Sigmoid colon (tissue), 7 donors: ENCODE results near the gene TBCK. TPM values are rescaled to one million over a fixed set of nuclear protein-coding genes. Genes with fewer than 3 reads are reported as not detected.

Experiments used
- DNase-seq: peaks from one replicate; pipeline ENCODE4 v3.0.0-alpha.2; 2019
- H3K27ac ChIP-seq, 4 donors: fragments of 200-600 bp; sonication (generic); one replicate each; pipeline ENCODE4 v1.5.1; 2016 to 2019; ENCODE audit warnings: mild to moderate bottlenecking in 1 of 4
- H3K27me3 ChIP-seq, 3 donors: fragments of 200-600 bp; sonication (generic); one replicate each; pipeline ENCODE4 v1.5.1; 2019; ENCODE audit warnings: mild to moderate bottlenecking in 1 of 3
- H3K36me3 ChIP-seq, 4 donors: fragments of 200-600 bp; sonication (generic); one replicate each; pipeline ENCODE4 v1.5.1; 2016 to 2019
- H3K4me1 ChIP-seq, 4 donors: fragments of 200-600 bp; sonication (generic); one replicate each; pipeline ENCODE4 v1.5.1; 2017 to 2019
- H3K4me3 ChIP-seq, 4 donors: fragments of 200-600 bp; sonication (generic); one replicate each; pipeline ENCODE4 v1.5.1; 2017 to 2019; ENCODE audit warnings: mild to moderate bottlenecking in 2 of 4, moderate library complexity in 1 of 4
- H3K9me3 ChIP-seq, 4 donors: fragments of 200-600 bp in 3 of 4; sonication (generic) in 3 of 4; one replicate each; pipeline versions ENCODE4 v1.5.1 to v1.6.1; 2013 to 2019
- EP300 ChIP-seq, 4 donors: sonication (generic); formaldehyde crosslinking; IDR thresholded peaks; one replicate each; pipeline ENCODE4 v1.6.1; 2017; ENCODE audit warnings: antibody characterized with exemption in 4 of 4
- POLR2A ChIP-seq, 2 donors: fragments of 450-650 bp; IDR thresholded peaks; one replicate each; pipeline ENCODE4 v1.6.1; 2016; ENCODE audit warnings: antibody characterized with exemption in 2 of 2, mild to moderate bottlenecking in 2 of 2, moderate library complexity in 2 of 2
- POLR2AphosphoS5 ChIP-seq, 4 donors: sonication (generic); formaldehyde crosslinking; IDR thresholded peaks; one replicate each; pipeline ENCODE4 v1.6.1; 2017; ENCODE audit warnings: antibody characterized with exemption in 4 of 4
- WGBS, 2 donors: extraction: QIAGEN DNeasy Blood & Tissue Kit; methylation state at CpG; one replicate each; pipeline ENCODE4 v1.1.7; 2013; 5-methylcytosine and 5-hydroxymethylcytosine counted together
- intact Hi-C: fragments of 100-400 bp; cut with DNase I; formaldehyde crosslinking; loops from one replicate; pipeline ENCODE4 v1.15.1; 2023
- polyA plus RNA-seq, 3 donors: library from polyadenylated mRNA; stranded (reverse); fragments of 200-250 nt; gene quantifications; one replicate each; pipeline ENCODE4 v1.2.3, GENCODE V29; 2013
- total RNA-seq, 4 donors: library from RNA; depleted of rRNA; stranded (reverse); fragments of >200 nt; gene quantifications; one replicate each; pipeline ENCODE4 v1.1.0, GENCODE V29; 2016
- TF ChIP-seq, protein P1 (sequence below), 4 experiments: fragments of 450-650 bp in 3 of 4; fragments of 200-600 bp in 1 of 4; IDR thresholded peaks; one replicate each; pipeline ENCODE4 v1.5.1; 2016 to 2019; ENCODE audit warnings: antibody characterized with exemption in 4 of 4, mild to moderate bottlenecking in 3 of 4, moderate library complexity in 2 of 4
- donor health status: healthy with polysubstance abuse.
- donor health status: Bipolar disorder and iron deficiency.
- donor health status: healthy.

The TBCK gene
- total and polyA plus RNA-seq, 7 donors = 4.8 to 43.5 (median 26.3) TPM

DNA sequence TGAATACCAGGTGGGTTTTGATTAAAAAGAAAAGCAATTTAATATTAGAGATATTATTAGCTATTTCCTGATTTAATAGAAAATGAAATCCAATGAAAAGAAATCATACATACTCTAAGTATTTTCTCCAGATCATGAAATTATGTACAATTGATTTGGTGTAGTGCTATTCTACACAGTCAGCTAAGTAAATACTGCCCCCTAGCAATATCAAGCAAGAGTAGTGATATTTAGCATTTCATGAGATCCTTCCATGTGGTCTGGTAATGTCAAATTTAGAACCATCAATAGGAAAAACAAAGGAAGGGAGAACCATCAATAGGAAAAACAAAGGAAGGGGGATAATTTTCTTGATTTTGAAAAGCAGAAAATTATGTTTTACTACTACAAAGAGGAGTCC is 114.6 kb downstream of the TBCK start:
- Histone ChIP-seq H3K4me3 (no peak overlapping the region), H3K36me3 (no peaks in the 10 kb centered on the region), H3K4me1 (no peaks in the 10 kb centered on the region), H3K9me3 (no peaks in the 10 kb centered on the region), H3K27ac (no peak overlapping the region), H3K27me3 (no peaks in the 10 kb centered on the region)
- intact Hi-C loops = no loop called here
- TF ChIP-seq POLR2A (IDR thresholded peaks at IDR 0.05) (no peak), EP300 (IDR thresholded peaks at IDR 0.05) (no peak), POLR2AphosphoS5 (IDR thresholded peaks at IDR 0.05) (no peak)
- TF ChIP-seq, protein P1, sequence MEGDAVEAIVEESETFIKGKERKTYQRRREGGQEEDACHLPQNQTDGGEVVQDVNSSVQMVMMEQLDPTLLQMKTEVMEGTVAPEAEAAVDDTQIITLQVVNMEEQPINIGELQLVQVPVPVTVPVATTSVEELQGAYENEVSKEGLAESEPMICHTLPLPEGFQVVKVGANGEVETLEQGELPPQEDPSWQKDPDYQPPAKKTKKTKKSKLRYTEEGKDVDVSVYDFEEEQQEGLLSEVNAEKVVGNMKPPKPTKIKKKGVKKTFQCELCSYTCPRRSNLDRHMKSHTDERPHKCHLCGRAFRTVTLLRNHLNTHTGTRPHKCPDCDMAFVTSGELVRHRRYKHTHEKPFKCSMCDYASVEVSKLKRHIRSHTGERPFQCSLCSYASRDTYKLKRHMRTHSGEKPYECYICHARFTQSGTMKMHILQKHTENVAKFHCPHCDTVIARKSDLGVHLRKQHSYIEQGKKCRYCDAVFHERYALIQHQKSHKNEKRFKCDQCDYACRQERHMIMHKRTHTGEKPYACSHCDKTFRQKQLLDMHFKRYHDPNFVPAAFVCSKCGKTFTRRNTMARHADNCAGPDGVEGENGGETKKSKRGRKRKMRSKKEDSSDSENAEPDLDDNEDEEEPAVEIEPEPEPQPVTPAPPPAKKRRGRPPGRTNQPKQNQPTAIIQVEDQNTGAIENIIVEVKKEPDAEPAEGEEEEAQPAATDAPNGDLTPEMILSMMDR (IDR thresholded peaks at IDR 0.05) = peak in 1 of 4 experiments; percentile 24
- DNase-seq = no peak

DNA sequence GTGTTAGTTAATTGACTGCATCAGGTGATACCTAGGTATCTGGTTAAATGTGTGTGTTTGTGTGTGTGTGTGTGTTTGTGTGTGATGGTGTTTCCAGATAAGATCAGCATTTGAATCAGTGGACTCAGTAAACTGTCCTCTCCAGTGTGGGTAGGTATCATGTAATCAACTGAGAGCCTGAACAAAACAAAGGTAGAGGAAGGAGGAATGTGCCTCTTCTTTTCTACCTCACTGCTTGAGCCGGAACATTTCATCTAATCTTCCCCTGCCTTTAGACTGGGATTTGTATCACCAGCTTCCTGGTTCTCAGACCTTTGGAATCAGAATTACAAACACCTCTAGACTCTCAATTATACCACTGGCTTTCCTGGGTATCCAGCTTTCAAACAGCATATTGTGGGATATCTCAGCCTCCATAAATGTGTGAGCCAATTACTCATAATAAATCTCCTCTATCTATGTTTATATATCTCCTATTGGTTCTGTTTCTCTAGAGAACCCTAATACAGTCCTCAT is 120.5 kb downstream of the TBCK start:
- Histone ChIP-seq H3K36me3 (peaks cover 0 to 35% (median 8%) of the 10 kb centered on the region in 4 donors), H3K27me3 (no peaks in the 10 kb centered on the region), H3K9me3 (no peaks in the 10 kb centered on the region), H3K27ac (no peak overlapping the region), H3K4me1 (no peaks in the 10 kb centered on the region), H3K4me3 (no peak overlapping the region)
- DNase-seq = no peak
- WGBS, 2 donors = 33 to 62% methylated on average over 1 of the region's 1 CpG
- TF ChIP-seq POLR2AphosphoS5 (IDR thresholded peaks at IDR 0.05) (no peak), POLR2A (IDR thresholded peaks at IDR 0.05) (no peak), EP300 (IDR thresholded peaks at IDR 0.05) (no peak)
- TF ChIP-seq, protein P1 (IDR thresholded peaks at IDR 0.05) = no peak
- intact Hi-C loops = no loop called here

DNA sequence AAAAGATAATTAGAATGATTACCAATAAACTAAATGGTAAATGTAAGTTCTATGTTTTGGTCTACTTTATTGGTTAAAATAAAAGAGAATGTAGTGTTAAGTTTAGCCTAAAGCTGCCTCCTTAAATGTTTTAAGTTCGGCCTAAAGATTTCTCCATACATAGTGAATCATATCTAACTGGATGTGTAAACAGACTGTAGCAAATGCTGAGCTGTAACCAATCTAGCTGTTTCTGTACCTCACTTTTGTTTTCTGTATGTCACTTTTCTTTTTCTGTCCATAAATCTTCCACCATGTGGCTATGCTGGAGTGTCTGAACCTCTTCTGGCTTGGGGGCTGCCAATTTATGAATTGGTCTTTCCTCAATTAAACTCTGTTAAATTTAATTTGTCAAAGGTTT is 121.2 kb downstream of the TBCK start:
- no peaks in the 10 kb centered on the region for H3K4me1 ChIP-seq
- H3K27ac ChIP-seq = no peak overlapping the region
- no peak overlapping the region for H3K4me3 ChIP-seq
- no peak for DNase-seq
- H3K36me3 ChIP-seq = peaks cover 0 to 36% (median 8%) of the 10 kb centered on the region in 4 donors
- TF ChIP-seq, protein P1 (IDR thresholded peaks at IDR 0.05) = no peak
- TF ChIP-seq POLR2AphosphoS5 (IDR thresholded peaks at IDR 0.05) (no peak), EP300 (IDR thresholded peaks at IDR 0.05) (no peak), POLR2A (IDR thresholded peaks at IDR 0.05) (no peak)
- H3K27me3 ChIP-seq = no peaks in the 10 kb centered on the region
- intact Hi-C loops = no loop called here
- no peaks in the 10 kb centered on the region for H3K9me3 ChIP-seq
- WGBS, 2 donors = 76 to 86% methylated on average over 1 of the region's 1 CpG

DNA sequence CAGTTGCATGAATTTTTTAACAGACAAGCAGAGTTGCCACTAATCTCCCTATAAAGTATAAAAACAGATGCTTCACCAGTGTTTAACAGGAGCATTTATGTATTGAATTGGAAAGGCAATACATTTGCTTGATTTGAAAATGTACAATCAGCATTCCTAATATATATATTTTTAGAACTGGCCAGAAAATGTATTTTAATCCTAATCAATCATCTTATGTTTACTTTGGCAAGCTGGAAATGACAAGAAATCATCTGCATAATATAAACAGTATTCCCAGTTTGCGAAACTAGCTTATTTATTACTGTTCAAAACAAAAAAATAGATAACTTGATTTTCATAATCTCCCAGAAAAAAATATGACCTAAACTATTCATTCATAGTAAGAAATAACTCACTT is 123.9 kb downstream of the TBCK start:
- no peak for DNase-seq
- Histone ChIP-seq H3K27me3 (no peaks in the 10 kb centered on the region), H3K27ac (no peak overlapping the region), H3K4me3 (no peak overlapping the region), H3K4me1 (no peaks in the 10 kb centered on the region), H3K36me3 (peaks cover 0 to 54% (median 8%) of the 10 kb centered on the region in 4 donors), H3K9me3 (no peaks in the 10 kb centered on the region)
- WGBS, 2 donors = 47 to 92% methylated on average over 1 of the region's 1 CpG
- intact Hi-C loops = no loop called here
- TF ChIP-seq, protein P1 (IDR thresholded peaks at IDR 0.05) = no peak
- TF ChIP-seq EP300 (IDR thresholded peaks at IDR 0.05) (no peak), POLR2AphosphoS5 (IDR thresholded peaks at IDR 0.05) (no peak), POLR2A (IDR thresholded peaks at IDR 0.05) (no peak)

DNA sequence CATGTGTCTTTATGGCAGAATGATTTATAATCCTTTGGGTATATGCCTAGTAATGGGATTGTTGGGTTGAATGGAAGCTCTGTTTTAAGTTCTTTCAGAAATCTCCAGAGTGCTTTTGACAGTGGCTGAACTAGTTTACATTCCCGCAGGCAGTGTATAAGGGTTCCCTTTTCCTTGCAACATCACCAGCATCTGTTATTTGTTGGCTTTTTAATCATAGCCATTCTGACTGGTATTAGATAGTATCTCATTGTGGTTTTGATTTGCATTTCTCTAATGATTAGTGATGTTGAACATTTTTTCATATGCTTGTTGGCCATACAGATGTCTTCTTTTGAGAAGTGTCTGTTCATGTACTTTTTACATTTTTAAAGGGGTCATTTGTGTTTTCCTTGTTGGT is 129.8 kb downstream of the TBCK start:
- intact Hi-C loops = no loop called here
- TF ChIP-seq POLR2AphosphoS5 (IDR thresholded peaks at IDR 0.05) (no peak), EP300 (IDR thresholded peaks at IDR 0.05) (no peak)
- TF ChIP-seq, protein P1 (IDR thresholded peaks at IDR 0.05) = no peak
- Histone ChIP-seq H3K27ac (no peak overlapping the region), H3K36me3 (peaks cover 0 to 40% (median 0%) of the 10 kb centered on the region in 4 donors), H3K9me3 (no peaks in the 10 kb centered on the region), H3K27me3 (no peaks in the 10 kb centered on the region), H3K4me1 (no peaks in the 10 kb centered on the region), H3K4me3 (no peak overlapping the region)
- 95 to 97% methylated on average over 1 of the region's 1 CpG for WGBS, 2 donors
- no peak for DNase-seq
